OCI-LY7 (cell line): ENCODE data around the gene PHKG2. TPM values are rescaled to one million over a fixed set of nuclear protein-coding genes. Genes with fewer than 3 reads are reported as not detected.

Experiments used
- BruUV-seq: library from RNA; stranded (reverse); fragments of 400-500 nt; replicated peaks from 2 replicates; lab custom pipeline; 2021; lab: Mats Ljungman, UMichigan
- CTCF ChIA-PET: fragments of 300-600 bp; sonication (Branson Sonifier 250); formaldehyde crosslinking; loops from one replicate; lab custom pipeline; 2022; ENCODE audit warnings: antibody characterized with exemption; ENCODE audit not compliant: unreplicated experiment; lab: Charles Lee
- POLR2A ChIA-PET: fragments of 300-600 bp; sonication (Branson Sonifier 250); formaldehyde crosslinking; loops from one replicate; lab custom pipeline; 2022; ENCODE audit warnings: antibody characterized with exemption; lab: Charles Lee
- DNase-seq: peaks from one replicate; pipeline ENCODE4 v3.0.0-alpha.2; 2015; ENCODE audit warnings: low spot score
- H2AFZ ChIP-seq: fragments of 200-600 bp; sonication (generic), shearing (Covaris generic); 2 replicates; pipeline ENCODE4 v1.6.1; 2014; ENCODE audit warnings: mild to moderate bottlenecking, antibody characterized with exemption, low read length, moderate library complexity
- H3K27ac ChIP-seq: fragments of 200-600 bp; sonication (generic); 2 replicates; pipeline ENCODE4 v1.5.1; 2014; ENCODE audit warnings: mixed run types, low read depth, mild to moderate bottlenecking, moderate library complexity, low read length, inconsistent platforms; ENCODE audit not compliant: poor library complexity, severe bottlenecking
- H3K36me3 ChIP-seq: fragments of 200-600 bp; sonication (generic); 2 replicates; pipeline ENCODE4 v1.6.1; 2014; ENCODE audit warnings: mild to moderate bottlenecking, antibody characterized with exemption, low read length, moderate library complexity, mixed read lengths; ENCODE audit not compliant: insufficient read depth
- H3K4me1 ChIP-seq: fragments of 200-600 bp; sonication (generic); 2 replicates; pipeline ENCODE4 v1.5.1; 2014; ENCODE audit warnings: mild to moderate bottlenecking, low read length; ENCODE audit not compliant: insufficient read depth, poor library complexity, severe bottlenecking
- H3K4me2 ChIP-seq: fragments of 200-600 bp; sonication (generic); 2 replicates; pipeline ENCODE4 v1.6.1; 2014; ENCODE audit warnings: mild to moderate bottlenecking, low read length
- H3K4me3 ChIP-seq: fragments of 200-600 bp; sonication (generic); 2 replicates; pipeline ENCODE4 v1.5.1; 2014; ENCODE audit warnings: mild to moderate bottlenecking, low read depth, low read length; ENCODE audit not compliant: poor library complexity, severe bottlenecking
- H3K79me2 ChIP-seq: fragments of 200-600 bp; sonication (generic); 2 replicates; pipeline ENCODE4 v1.6.1; 2016; ENCODE audit warnings: low read depth, mild to moderate bottlenecking, low read length, moderate library complexity, mixed read lengths; ENCODE audit not compliant: insufficient read depth
- H3K9me2 ChIP-seq: fragments of 200-600 bp; sonication (generic); 2 replicates; pipeline ENCODE4 v1.6.1; 2016; ENCODE audit warnings: mild to moderate bottlenecking, low read length, mixed read lengths; ENCODE audit not compliant: insufficient read depth
- H3K9me3 ChIP-seq: fragments of 200-600 bp; sonication (generic); 2 replicates; pipeline ENCODE4 v1.6.1; 2014; ENCODE audit warnings: mild to moderate bottlenecking, mixed run types, low read length, mixed read lengths
- H4K20me1 ChIP-seq: fragments of 200-600 bp; sonication (generic); 2 replicates; pipeline ENCODE4 v1.6.1; 2014; ENCODE audit warnings: mild to moderate bottlenecking, antibody characterized with exemption, low read length, moderate library complexity, mixed read lengths; ENCODE audit not compliant: insufficient read depth
- EZH2phosphoT487 ChIP-seq: fragments of 200-600 bp; sonication (generic); IDR thresholded peaks from 2 replicates; pipeline ENCODE4 v1.6.1; 2018; ENCODE audit warnings: low read depth, borderline replicate concordance, mild to moderate bottlenecking, mixed run types, antibody characterized with exemption, low read length, moderate library complexity, mixed read lengths
- intact Hi-C: fragments of 100-400 bp; cut with micrococcal nuclease; formaldehyde crosslinking; loops from one replicate; pipeline ENCODE4 v1.10.0; 2022; ENCODE audit not compliant: unreplicated experiment
- total RNA-seq, 2 experiments: library from RNA; depleted of rRNA in 1 of 2; stranded (reverse); fragments of >200 nt in 1 of 2; shearing (Covaris generic) in 1 of 2; gene quantifications; 2 replicates each; pipeline ENCODE4 v1.2.3, GENCODE V29; 2014 to 2022
- TF ChIP-seq, protein P1 (sequence below): fragments of 200-600 bp; sonication (generic); conservative IDR thresholded peaks from 2 replicates; pipeline ENCODE4 v1.5.1; 2014; ENCODE audit warnings: mild to moderate bottlenecking, antibody characterized with exemption, low read length, moderate library complexity, mixed read lengths

The PHKG2 gene
- total RNA-seq, 2 experiments from 2014 or later: 40.5 to 41.9 TPM

DNA sequence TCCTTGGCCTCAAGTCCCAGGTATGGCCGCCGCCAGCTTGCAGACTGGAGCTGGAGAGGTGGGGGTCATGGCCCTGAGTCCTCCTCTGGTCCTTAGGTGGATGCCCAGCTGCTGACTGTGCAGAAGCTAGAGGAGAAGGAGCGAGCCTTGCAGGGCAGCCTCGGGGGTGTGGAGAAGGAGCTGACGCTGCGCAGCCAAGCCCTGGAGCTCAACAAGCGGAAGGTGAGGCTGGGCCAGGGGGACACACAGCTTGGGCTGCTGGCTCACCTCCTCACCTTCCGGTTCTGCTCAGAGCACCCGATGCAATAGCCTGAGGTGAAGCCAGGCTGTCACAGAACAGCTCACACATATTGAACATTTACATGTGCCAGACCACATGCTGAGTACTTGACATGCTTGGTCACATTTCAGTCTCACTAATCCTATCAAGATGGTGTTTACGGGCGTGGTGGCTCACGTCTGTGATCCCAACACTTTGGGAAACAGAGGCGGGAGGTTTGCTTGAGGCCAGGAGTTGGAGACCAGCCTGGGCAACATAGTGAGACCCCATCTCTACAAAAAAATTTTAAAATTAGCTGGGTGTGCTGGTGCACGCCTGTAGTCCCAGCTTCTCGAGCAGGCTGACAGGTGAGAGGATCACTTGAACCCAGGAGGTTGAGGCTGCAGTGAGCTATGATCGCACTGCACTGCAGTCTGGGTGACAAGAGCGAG is 21.3 kb downstream of the PHKG2 start:
- Histone ChIP-seq H3K4me1 (peaks cover 14% of the 10 kb centered on the region), H3K9me3 (no peaks in the 10 kb centered on the region), H4K20me1 (no peaks in the 10 kb centered on the region), H3K79me2 (no peaks in the 10 kb centered on the region), H3K9me2 (no peaks in the 10 kb centered on the region), H3K4me2 (no peak overlapping the region), H3K27ac (no peak overlapping the region), H3K36me3 (peaks cover 100% of the 10 kb centered on the region), H2AFZ (no peak overlapping the region), H3K4me3 (no peak overlapping the region)
- POLR2A ChIA-PET: interaction anchor here (0.6 kb wide), 4 partner anchors 12 to 1120 kb away, joined by 3 read pairs; no protein-coding TSS in a partner anchor
- no TSS peak for BruUV-seq
- DNase-seq: no peak
- CTCF ChIA-PET: no interaction called here
- intact Hi-C loops: no loop called here
- no peak for TF ChIP-seq EZH2phosphoT487
- TF ChIP-seq, protein P1, sequence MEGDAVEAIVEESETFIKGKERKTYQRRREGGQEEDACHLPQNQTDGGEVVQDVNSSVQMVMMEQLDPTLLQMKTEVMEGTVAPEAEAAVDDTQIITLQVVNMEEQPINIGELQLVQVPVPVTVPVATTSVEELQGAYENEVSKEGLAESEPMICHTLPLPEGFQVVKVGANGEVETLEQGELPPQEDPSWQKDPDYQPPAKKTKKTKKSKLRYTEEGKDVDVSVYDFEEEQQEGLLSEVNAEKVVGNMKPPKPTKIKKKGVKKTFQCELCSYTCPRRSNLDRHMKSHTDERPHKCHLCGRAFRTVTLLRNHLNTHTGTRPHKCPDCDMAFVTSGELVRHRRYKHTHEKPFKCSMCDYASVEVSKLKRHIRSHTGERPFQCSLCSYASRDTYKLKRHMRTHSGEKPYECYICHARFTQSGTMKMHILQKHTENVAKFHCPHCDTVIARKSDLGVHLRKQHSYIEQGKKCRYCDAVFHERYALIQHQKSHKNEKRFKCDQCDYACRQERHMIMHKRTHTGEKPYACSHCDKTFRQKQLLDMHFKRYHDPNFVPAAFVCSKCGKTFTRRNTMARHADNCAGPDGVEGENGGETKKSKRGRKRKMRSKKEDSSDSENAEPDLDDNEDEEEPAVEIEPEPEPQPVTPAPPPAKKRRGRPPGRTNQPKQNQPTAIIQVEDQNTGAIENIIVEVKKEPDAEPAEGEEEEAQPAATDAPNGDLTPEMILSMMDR: no peak

DNA sequence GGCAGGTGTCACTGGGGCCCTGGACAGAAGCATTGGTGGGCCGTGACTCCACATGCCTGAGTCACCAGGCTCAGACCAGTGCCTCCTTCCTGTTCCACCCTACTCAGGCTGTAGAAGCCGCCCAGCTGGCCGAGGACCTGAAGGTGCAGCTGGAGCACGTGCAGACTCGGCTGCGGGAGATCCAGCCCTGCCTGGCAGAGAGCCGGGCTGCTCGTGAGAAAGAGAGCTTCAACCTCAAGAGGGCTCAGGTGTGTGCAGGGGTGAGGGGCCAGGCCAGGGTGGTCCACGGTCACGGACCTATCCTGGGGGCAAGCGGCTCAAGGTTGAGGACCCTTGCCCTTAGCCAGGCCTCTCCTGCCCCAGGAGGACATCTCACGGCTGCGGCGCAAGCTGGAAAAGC is 23.5 kb downstream of the PHKG2 start:
- Histone ChIP-seq H2AFZ (no peak overlapping the region), H4K20me1 (no peaks in the 10 kb centered on the region), H3K9me3 (no peaks in the 10 kb centered on the region), H3K4me1 (peaks cover 14% of the 10 kb centered on the region), H3K4me3 (no peak overlapping the region), H3K36me3 (peaks cover 88% of the 10 kb centered on the region), H3K27ac (no peak overlapping the region), H3K79me2 (no peaks in the 10 kb centered on the region), H3K9me2 (no peaks in the 10 kb centered on the region), H3K4me2 (no peak overlapping the region)
- POLR2A ChIA-PET: no interaction called here
- CTCF ChIA-PET: interaction anchor here (0.5 kb wide), 1 partner anchor 51 kb away, joined by 3 read pairs; no protein-coding TSS in a partner anchor
- TF ChIP-seq, protein P1: no peak
- TF ChIP-seq EZH2phosphoT487: no peak
- intact Hi-C loops: no loop called here
- DNase-seq: no peak
- no TSS peak for BruUV-seq

DNA sequence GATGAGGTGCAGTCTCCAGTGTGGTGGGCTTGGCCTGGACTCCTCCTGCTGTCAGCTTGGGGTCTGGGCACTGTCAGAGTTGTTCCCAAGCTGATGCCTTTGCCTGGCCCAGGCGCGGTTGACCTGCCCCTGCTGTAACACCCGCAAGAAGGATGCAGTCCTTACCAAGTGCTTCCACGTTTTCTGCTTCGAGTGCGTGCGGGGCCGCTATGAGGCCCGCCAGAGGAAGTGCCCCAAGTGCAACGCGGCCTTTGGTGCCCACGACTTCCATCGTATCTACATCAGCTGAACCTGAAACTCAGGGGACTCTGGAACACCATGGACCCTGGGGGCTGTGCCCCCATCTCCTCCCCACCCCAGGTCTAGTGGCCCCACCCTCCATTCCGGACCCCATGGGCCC is 25.6 kb downstream of the PHKG2 start:
- no TSS peak for BruUV-seq
- CTCF ChIA-PET: no interaction called here
- no peak overlapping the region for H2AFZ ChIP-seq
- no peaks in the 10 kb centered on the region for H3K79me2 ChIP-seq
- no peaks in the 10 kb centered on the region for H3K9me2 ChIP-seq
- H3K4me1 ChIP-seq: no peaks in the 10 kb centered on the region
- no peaks in the 10 kb centered on the region for H3K9me3 ChIP-seq
- H3K36me3 ChIP-seq: peaks cover 67% of the 10 kb centered on the region
- no peak overlapping the region for H3K4me3 ChIP-seq
- TF ChIP-seq EZH2phosphoT487: no peak
- TF ChIP-seq, protein P1: no peak
- H4K20me1 ChIP-seq: no peaks in the 10 kb centered on the region
- no peak for DNase-seq
- intact Hi-C loops: no loop called here
- no peak overlapping the region for H3K27ac ChIP-seq
- no peak overlapping the region for H3K4me2 ChIP-seq
- POLR2A ChIA-PET: no interaction called here
